GM12878 (cell line): ENCODE results near the gene ARHGAP15. TPM values are rescaled to one million over a fixed set of nuclear protein-coding genes. Genes with fewer than 3 reads are reported as not detected.

Source experiments
- ATAC-seq: fragments of 200-7000 bp; cut with Tn5 transposase; 3 replicates; pipeline ENCODE4 v1.9.1; 2020; ENCODE audit warnings: mild to moderate bottlenecking, moderate library complexity
- BruUV-seq: library from RNA; stranded (reverse); fragments of 400-500 nt; replicated peaks from 2 replicates; lab custom pipeline; 2021; lab: Mats Ljungman, UMichigan
- CTCF ChIA-PET: fragments of 300-600 bp; sonication (Branson Sonifier 250); formaldehyde crosslinking; extraction: SDS; loops from one replicate; lab custom pipeline; 2021; ENCODE audit warnings: inconsistent platforms; lab: Yijun Ruan, JAX
- POLR2A ChIA-PET: fragments of 350-600 bp; formaldehyde crosslinking; extraction: SDS; loops from one replicate; lab custom pipeline; 2021; ENCODE audit warnings: inconsistent platforms; lab: Charles Lee
- RAD21 ChIA-PET: fragments of 300-600 bp; sonication (Branson Sonifier 250); formaldehyde crosslinking; loops from one replicate; lab custom pipeline; 2023; ENCODE audit warnings: antibody characterized with exemption; ENCODE audit not compliant: unreplicated experiment; lab: Charles Lee
- SMC1A ChIA-PET: fragments of 300-600 bp; sonication (Branson Sonifier 250); formaldehyde crosslinking; loops from one replicate; lab custom pipeline; 2023; ENCODE audit not compliant: unreplicated experiment, uncharacterized antibody; lab: Charles Lee
- DNase-seq: peaks from one replicate; pipeline ENCODE4 v3.0.0-alpha.2; 2011; ENCODE audit warnings: low read depth, low spot score
- FAIRE-seq: peaks from 3 replicates; lab custom pipeline; 2011; peaks lifted over from hg19 to GRCh38; lab: Jason Lieb, UNC
- H2AFZ ChIP-seq: 2 replicates; pipeline ENCODE4 v1.6.0; 2011; ENCODE audit warnings: low read depth, low read length, control low read depth; ENCODE audit not compliant: control insufficient read depth
- H3K27ac ChIP-seq: 2 replicates; pipeline ENCODE4 v1.5.1; 2011; ENCODE audit warnings: control low read depth; ENCODE audit not compliant: control insufficient read depth, insufficient read depth
- H3K27me3 ChIP-seq, 2 experiments: replicated peaks in 1 of 2; 2 replicates each; pipeline versions ENCODE4 v1.6.0 to v1.6.1; 2011; ENCODE audit warnings: low read length in 1 of 2; ENCODE audit not compliant: control insufficient read depth in 2 of 2, insufficient read depth in 2 of 2
- H3K36me3 ChIP-seq, 2 experiments: 2 replicates each; pipeline ENCODE4 v1.5.1; 2011; ENCODE audit warnings: low read length in 1 of 2; ENCODE audit not compliant: control insufficient read depth in 2 of 2, insufficient read depth in 2 of 2
- H3K4me1 ChIP-seq: 2 replicates; pipeline ENCODE4 v1.6.1; 2011; ENCODE audit warnings: mild to moderate bottlenecking, low read length, moderate library complexity, mixed read lengths; ENCODE audit not compliant: control insufficient read depth, insufficient read depth
- H3K4me2 ChIP-seq: 2 replicates; pipeline ENCODE4 v1.6.0; 2011; ENCODE audit warnings: control low read depth; ENCODE audit not compliant: control insufficient read depth, insufficient read depth
- H3K4me3 ChIP-seq: fragments of 200-600 bp; sonication (generic); 2 replicates; pipeline ENCODE4 v1.5.1; 2016
- H3K79me2 ChIP-seq: 2 replicates; pipeline ENCODE4 v1.6.0; 2011; ENCODE audit warnings: low read length; ENCODE audit not compliant: control insufficient read depth, insufficient read depth
- H3K9ac ChIP-seq: 2 replicates; pipeline ENCODE4 v1.8.0; 2011; ENCODE audit warnings: low read length, control low read depth, mixed read lengths; ENCODE audit not compliant: control insufficient read depth, insufficient read depth
- H3K9me3 ChIP-seq: replicated peaks from 3 replicates; pipeline ENCODE4 v1.5.1; 2011; ENCODE audit warnings: mild to moderate bottlenecking, low read length; ENCODE audit not compliant: control insufficient read depth, insufficient read depth
- H4K20me1 ChIP-seq: 2 replicates; pipeline ENCODE4 v1.6.0; 2011; ENCODE audit not compliant: control insufficient read depth, insufficient read depth
- ASH2L ChIP-seq: fragments of 300-600, 200-600 bp; sonication (generic); IDR thresholded peaks from 2 replicates; pipeline ENCODE4 v1.6.1; 2017; ENCODE audit warnings: low read depth, mild to moderate bottlenecking, borderline replicate concordance
- CBX3 ChIP-seq: fragments of 200-600 bp; sonication (generic); IDR thresholded peaks from 2 replicates; pipeline ENCODE4 v1.6.1; 2016; ENCODE audit warnings: low read depth, borderline replicate concordance
- CBX5 ChIP-seq: sonication (generic); IDR thresholded peaks from 2 replicates; pipeline ENCODE4 v1.6.1; 2016; ENCODE audit warnings: low read depth, moderate library complexity, mild to moderate bottlenecking, inconsistent platforms
- CEBPB ChIP-seq, 2 experiments: fragments of 150-350 bp in 1 of 2; IDR thresholded peaks; 2 replicates each; pipeline ENCODE4 v1.6.1; 2012 to 2014; ENCODE audit warnings: low read depth in 2 of 2, low read length in 2 of 2, borderline replicate concordance in 1 of 2, inconsistent platforms in 1 of 2
- CREB1 ChIP-seq: IDR thresholded peaks from 2 replicates; pipeline ENCODE4 v1.6.1; 2012; ENCODE audit warnings: low read depth, mild to moderate bottlenecking, inconsistent platforms
- FOXM1 ChIP-seq: IDR thresholded peaks from 2 replicates; pipeline ENCODE4 v1.6.1; 2012; ENCODE audit warnings: low read depth, mild to moderate bottlenecking, inconsistent platforms, low read length, moderate library complexity
- IKZF1 ChIP-seq: fragments of 450-650 bp; conservative IDR thresholded peaks from 2 replicates; pipeline ENCODE4 v1.6.1; 2017; ENCODE audit warnings: antibody characterized with exemption, mild to moderate bottlenecking
- KDM1A ChIP-seq: fragments of 200-600 bp; sonication (generic); IDR thresholded peaks from 2 replicates; pipeline ENCODE4 v1.6.1; 2016; ENCODE audit warnings: borderline replicate concordance
- MEF2B ChIP-seq: fragments of 450-650 bp; IDR thresholded peaks from 2 replicates; pipeline ENCODE4 v1.6.1; 2018; ENCODE audit warnings: mild to moderate bottlenecking, moderate library complexity; ENCODE audit not compliant: partially characterized antibody, poor library complexity, severe bottlenecking
- MYB ChIP-seq: fragments of 150-350 bp; IDR thresholded peaks from 2 replicates; pipeline ENCODE4 v1.6.1; 2014; ENCODE audit warnings: mild to moderate bottlenecking, low read depth, low read length, borderline replicate concordance
- WRNIP1 ChIP-seq: IDR thresholded peaks from 2 replicates; pipeline ENCODE4 v1.6.1; 2011; ENCODE audit warnings: low read depth, low read length, improper control_type of control experiment, borderline replicate concordance
- YBX1 ChIP-seq: fragments of 450-650 bp; IDR thresholded peaks from 2 replicates; pipeline ENCODE4 v1.6.1; 2016; ENCODE audit warnings: antibody characterized with exemption
- WGBS: methylation state at CpG from one replicate; pipeline ENCODE4 v1.1.6; 2016; ENCODE audit warnings: low lambda C conversion rate; ENCODE audit not compliant: insufficient replicate concordance, insufficient coverage; ENCODE audit errors: missing lambda C conversion rate; 5-methylcytosine and 5-hydroxymethylcytosine counted together
- in situ Hi-C: fragments of 300-500 bp; cut with MboI; formaldehyde crosslinking; loops from 9 replicates; pipeline ENCODE4 v1.14.3; 2018; ENCODE audit warnings: mixed read lengths
- intact Hi-C: fragments of 100-400 bp; cut with micrococcal nuclease; formaldehyde crosslinking; loops from one replicate; pipeline ENCODE4 v1.14.2; 2022; ENCODE audit not compliant: unreplicated experiment
- polyA plus RNA-seq, 11 experiments: library from polyadenylated mRNA; depleted of rRNA in 4 of 11; unstranded in 6 of 11; stranded (reverse) in 5 of 11; fragments of >200 nt; fragmentation: Nextera tagmentation in 4 of 11; fragmentation: Illumina TruSeq in 1 of 11; extraction: Ambion mirVana in 4 of 11; extraction: Trizol in 1 of 11; gene quantifications; 1 replicate in 1 of 11; 2 replicates in 10 of 11; pipeline versions ENCODE4 v1.2.1 to v1.2.3, GENCODE V29; 2011 to 2016; ENCODE audit warnings: inconsistent platforms in 2 of 11, missing spikeins in 2 of 11, low read depth in 1 of 11
- total RNA-seq, 4 experiments: library from RNA; depleted of rRNA in 3 of 4; stranded (reverse); fragments of >200 nt in 3 of 4; fragmentation: Illumina TruSeq in 1 of 4; extraction: Trizol in 1 of 4; gene quantifications; 2 replicates each; pipeline versions ENCODE4 v1.2.1 to v1.2.3, GENCODE V29; 2013 to 2021
- TF ChIP-seq, protein P1 (sequence below): fragments of 450-650 bp; IDR thresholded peaks from 2 replicates; pipeline ENCODE4 v1.6.1; 2017; ENCODE audit warnings: mild to moderate bottlenecking, moderate library complexity
- TF ChIP-seq, protein P2 (sequence below): fragments of 150-350 bp; IDR thresholded peaks from 2 replicates; pipeline ENCODE4 v1.6.1; 2016; ENCODE audit warnings: low read depth, low read length
- TF ChIP-seq, protein P3 (sequence below): IDR thresholded peaks from 2 replicates; pipeline ENCODE4 v1.6.1; 2011; ENCODE audit warnings: borderline replicate concordance, low read depth, mild to moderate bottlenecking, moderate library complexity, low read length; ENCODE audit not compliant: insufficient read depth, poor library complexity, severe bottlenecking

Gene ARHGAP15
- total and polyA plus RNA-seq, 10 of the 15 experiments (the other 5 are each of a cell fraction or from before 2014, with no cell fraction given) = 38.0 to 92.6 (median 66.7) TPM

DNA sequence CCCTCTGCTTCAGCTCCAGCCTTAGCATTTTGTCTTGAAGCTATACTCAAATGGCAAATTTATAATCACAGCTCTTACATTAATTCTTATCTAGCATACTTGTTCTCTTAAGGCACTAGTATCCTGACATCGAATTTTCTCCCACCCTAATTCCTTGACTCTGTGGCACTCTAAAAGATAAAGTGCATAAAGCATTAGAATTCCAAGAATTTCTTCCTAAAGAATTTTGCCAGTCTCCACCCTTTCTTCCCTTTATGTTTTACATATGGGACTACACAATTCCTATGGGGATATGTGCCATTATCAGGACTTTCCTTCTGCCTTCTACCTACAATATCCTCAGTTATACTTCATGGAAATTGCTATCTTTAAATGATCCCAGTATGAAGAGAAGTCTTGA lies 560.3 kb downstream of the ARHGAP15 start:
- Histone ChIP-seq H3K9me3 (no peaks in the 10 kb centered on the region), H4K20me1 (no peaks in the 10 kb centered on the region), H3K9ac (no peak overlapping the region), H3K4me1 (no peaks in the 10 kb centered on the region), H3K4me3 (no peak overlapping the region), H3K27ac (no peak overlapping the region), H2AFZ (no peak overlapping the region), H3K4me2 (no peak overlapping the region), H3K27me3 (no peaks in the 10 kb centered on the region), H3K36me3 (no peaks in the 10 kb centered on the region), H3K79me2 (no peaks in the 10 kb centered on the region)
- in situ Hi-C loops = no loop called here
- ChIA-PET RAD21 (no interaction called here), POLR2A (interaction anchor here (0.5 kb wide), 1 partner anchor 114 kb away, joined by 3 read pairs; no protein-coding TSS in a partner anchor), CTCF (interaction anchor here (2.5 kb wide), 1 partner anchor 11 kb away, joined by 9 read pairs; no protein-coding TSS in a partner anchor), SMC1A (interaction anchor here (1.1 to 1.6 kb wide), 4 partner anchors 9 to 115 kb away, joined by 3 to 5 read pairs (median 4); no protein-coding TSS in a partner anchor)
- no peak for DNase-seq
- TF ChIP-seq WRNIP1 (no peak), CREB1 (no peak), CBX3 (no peak), YBX1 (no peak), MYB (no peak), ASH2L (no peak), CEBPB (IDR thresholded peaks at IDR 0.05; ENCODE audit: borderline replicate concordance in 1 of 2, low read depth in 2 of 2, low read length in 2 of 2) (no peak), MEF2B (no peak), KDM1A (no peak), CBX5 (no peak), FOXM1 (no peak), IKZF1 (no peak)
- TF ChIP-seq, protein P1, sequence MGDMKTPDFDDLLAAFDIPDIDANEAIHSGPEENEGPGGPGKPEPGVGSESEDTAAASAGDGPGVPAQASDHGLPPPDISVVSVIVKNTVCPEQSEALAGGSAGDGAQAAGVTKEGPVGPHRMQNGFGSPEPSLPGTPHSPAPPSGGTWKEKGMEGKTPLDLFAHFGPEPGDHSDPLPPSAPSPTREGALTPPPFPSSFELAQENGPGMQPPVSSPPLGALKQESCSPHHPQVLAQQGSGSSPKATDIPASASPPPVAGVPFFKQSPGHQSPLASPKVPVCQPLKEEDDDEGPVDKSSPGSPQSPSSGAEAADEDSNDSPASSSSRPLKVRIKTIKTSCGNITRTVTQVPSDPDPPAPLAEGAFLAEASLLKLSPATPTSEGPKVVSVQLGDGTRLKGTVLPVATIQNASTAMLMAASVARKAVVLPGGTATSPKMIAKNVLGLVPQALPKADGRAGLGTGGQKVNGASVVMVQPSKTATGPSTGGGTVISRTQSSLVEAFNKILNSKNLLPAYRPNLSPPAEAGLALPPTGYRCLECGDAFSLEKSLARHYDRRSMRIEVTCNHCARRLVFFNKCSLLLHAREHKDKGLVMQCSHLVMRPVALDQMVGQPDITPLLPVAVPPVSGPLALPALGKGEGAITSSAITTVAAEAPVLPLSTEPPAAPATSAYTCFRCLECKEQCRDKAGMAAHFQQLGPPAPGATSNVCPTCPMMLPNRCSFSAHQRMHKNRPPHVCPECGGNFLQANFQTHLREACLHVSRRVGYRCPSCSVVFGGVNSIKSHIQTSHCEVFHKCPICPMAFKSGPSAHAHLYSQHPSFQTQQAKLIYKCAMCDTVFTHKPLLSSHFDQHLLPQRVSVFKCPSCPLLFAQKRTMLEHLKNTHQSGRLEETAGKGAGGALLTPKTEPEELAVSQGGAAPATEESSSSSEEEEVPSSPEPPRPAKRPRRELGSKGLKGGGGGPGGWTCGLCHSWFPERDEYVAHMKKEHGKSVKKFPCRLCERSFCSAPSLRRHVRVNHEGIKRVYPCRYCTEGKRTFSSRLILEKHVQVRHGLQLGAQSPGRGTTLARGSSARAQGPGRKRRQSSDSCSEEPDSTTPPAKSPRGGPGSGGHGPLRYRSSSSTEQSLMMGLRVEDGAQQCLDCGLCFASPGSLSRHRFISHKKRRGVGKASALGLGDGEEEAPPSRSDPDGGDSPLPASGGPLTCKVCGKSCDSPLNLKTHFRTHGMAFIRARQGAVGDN = no peak
- TF ChIP-seq, protein P2, sequence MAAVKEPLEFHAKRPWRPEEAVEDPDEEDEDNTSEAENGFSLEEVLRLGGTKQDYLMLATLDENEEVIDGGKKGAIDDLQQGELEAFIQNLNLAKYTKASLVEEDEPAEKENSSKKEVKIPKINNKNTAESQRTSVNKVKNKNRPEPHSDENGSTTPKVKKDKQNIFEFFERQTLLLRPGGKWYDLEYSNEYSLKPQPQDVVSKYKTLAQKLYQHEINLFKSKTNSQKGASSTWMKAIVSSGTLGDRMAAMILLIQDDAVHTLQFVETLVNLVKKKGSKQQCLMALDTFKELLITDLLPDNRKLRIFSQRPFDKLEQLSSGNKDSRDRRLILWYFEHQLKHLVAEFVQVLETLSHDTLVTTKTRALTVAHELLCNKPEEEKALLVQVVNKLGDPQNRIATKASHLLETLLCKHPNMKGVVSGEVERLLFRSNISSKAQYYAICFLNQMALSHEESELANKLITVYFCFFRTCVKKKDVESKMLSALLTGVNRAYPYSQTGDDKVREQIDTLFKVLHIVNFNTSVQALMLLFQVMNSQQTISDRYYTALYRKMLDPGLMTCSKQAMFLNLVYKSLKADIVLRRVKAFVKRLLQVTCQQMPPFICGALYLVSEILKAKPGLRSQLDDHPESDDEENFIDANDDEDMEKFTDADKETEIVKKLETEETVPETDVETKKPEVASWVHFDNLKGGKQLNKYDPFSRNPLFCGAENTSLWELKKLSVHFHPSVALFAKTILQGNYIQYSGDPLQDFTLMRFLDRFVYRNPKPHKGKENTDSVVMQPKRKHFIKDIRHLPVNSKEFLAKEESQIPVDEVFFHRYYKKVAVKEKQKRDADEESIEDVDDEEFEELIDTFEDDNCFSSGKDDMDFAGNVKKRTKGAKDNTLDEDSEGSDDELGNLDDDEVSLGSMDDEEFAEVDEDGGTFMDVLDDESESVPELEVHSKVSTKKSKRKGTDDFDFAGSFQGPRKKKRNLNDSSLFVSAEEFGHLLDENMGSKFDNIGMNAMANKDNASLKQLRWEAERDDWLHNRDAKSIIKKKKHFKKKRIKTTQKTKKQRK = no peak
- TF ChIP-seq, protein P3, sequence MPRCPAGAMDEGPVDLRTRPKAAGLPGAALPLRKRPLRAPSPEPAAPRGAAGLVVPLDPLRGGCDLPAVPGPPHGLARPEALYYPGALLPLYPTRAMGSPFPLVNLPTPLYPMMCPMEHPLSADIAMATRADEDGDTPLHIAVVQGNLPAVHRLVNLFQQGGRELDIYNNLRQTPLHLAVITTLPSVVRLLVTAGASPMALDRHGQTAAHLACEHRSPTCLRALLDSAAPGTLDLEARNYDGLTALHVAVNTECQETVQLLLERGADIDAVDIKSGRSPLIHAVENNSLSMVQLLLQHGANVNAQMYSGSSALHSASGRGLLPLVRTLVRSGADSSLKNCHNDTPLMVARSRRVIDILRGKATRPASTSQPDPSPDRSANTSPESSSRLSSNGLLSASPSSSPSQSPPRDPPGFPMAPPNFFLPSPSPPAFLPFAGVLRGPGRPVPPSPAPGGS = no peak
- no peak for FAIRE-seq
- BruUV-seq = no TSS peak
- no peak for ATAC-seq
- WGBS = 100% methylated on average over 1 of the region's 1 CpG
- intact Hi-C loops = no loop called here
